Transverse colon (tissue), 4 donors: ENCODE measurements around the gene UBE2K.

ENCODE experiments used
- EP300 ChIP-seq: sonication (generic); formaldehyde crosslinking; IDR thresholded peaks from one replicate; pipeline ENCODE4 v1.6.1; 2017; ENCODE audit warnings: antibody characterized with exemption, low read depth
- POLR2A ChIP-seq: fragments of 450-650 bp; IDR thresholded peaks from one replicate; pipeline ENCODE4 v1.6.1; 2016; ENCODE audit warnings: antibody characterized with exemption, mild to moderate bottlenecking, moderate library complexity
- POLR2AphosphoS5 ChIP-seq, 3 donors: sonication (generic); formaldehyde crosslinking; IDR thresholded peaks; one replicate each; pipeline ENCODE4 v1.6.1; 2016; ENCODE audit warnings: antibody characterized with exemption in 3 of 3
- TF ChIP-seq, protein P1 (sequence below), 5 experiments: fragments of 200-600 bp in 3 of 5; fragments of 450-650 bp in 2 of 5; sonication (generic) in 3 of 5; IDR thresholded peaks; 1 replicate in 2 of 5; 2 replicates in 3 of 5; pipeline ENCODE4 v1.5.1; 2016 to 2017; ENCODE audit warnings: antibody characterized with exemption in 5 of 5, inconsistent platforms in 3 of 5, mild to moderate bottlenecking in 2 of 5, moderate library complexity in 1 of 5

GRCh38 chr4:39662683-39663082, 35.3 kb upstream of the UBE2K start:
- TF ChIP-seq, protein P1, sequence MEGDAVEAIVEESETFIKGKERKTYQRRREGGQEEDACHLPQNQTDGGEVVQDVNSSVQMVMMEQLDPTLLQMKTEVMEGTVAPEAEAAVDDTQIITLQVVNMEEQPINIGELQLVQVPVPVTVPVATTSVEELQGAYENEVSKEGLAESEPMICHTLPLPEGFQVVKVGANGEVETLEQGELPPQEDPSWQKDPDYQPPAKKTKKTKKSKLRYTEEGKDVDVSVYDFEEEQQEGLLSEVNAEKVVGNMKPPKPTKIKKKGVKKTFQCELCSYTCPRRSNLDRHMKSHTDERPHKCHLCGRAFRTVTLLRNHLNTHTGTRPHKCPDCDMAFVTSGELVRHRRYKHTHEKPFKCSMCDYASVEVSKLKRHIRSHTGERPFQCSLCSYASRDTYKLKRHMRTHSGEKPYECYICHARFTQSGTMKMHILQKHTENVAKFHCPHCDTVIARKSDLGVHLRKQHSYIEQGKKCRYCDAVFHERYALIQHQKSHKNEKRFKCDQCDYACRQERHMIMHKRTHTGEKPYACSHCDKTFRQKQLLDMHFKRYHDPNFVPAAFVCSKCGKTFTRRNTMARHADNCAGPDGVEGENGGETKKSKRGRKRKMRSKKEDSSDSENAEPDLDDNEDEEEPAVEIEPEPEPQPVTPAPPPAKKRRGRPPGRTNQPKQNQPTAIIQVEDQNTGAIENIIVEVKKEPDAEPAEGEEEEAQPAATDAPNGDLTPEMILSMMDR (IDR thresholded peaks at IDR 0.05) = no peak
- no peak for TF ChIP-seq POLR2A
- no peak for TF ChIP-seq POLR2AphosphoS5 (IDR thresholded peaks at IDR 0.05)
- no peak for TF ChIP-seq EP300
